OCI-LY3 (cell line): Measurements from ENCODE around the gene HLF.

Experiments used
- H2AFZ ChIP-seq: fragments of 200-600, 300-600 bp; shearing (Covaris generic); 2 replicates; pipeline ENCODE4 v1.6.0; 2014; ENCODE audit warnings: antibody characterized with exemption, low read depth, low read length
- H3K27ac ChIP-seq: fragments of 200-600, 300-600 bp; sonication (generic); 2 replicates; pipeline ENCODE4 v1.5.1; 2014; ENCODE audit warnings: mild to moderate bottlenecking, low read length, moderate library complexity, mixed read lengths
- H3K27me3 ChIP-seq: fragments of 200-600, 300-600 bp; sonication (generic); 2 replicates; pipeline ENCODE4 v1.6.1; 2014; ENCODE audit warnings: low read depth, low read length, mixed read lengths
- H3K36me3 ChIP-seq: fragments of 200-600, 300-600 bp; sonication (generic); replicated peaks from 2 replicates; pipeline ENCODE3; 2014; ENCODE audit warnings: low read depth, low read length, mixed read lengths
- H3K4me1 ChIP-seq: fragments of 300-600, 200-600 bp; sonication (generic); 2 replicates; pipeline ENCODE4 v1.6.1; 2014; ENCODE audit warnings: low read length, mixed read lengths
- H3K4me2 ChIP-seq: fragments of 200-600, 300-600 bp; sonication (generic); 2 replicates; pipeline ENCODE4 v1.6.1; 2014; ENCODE audit warnings: low read length, mixed read lengths
- H3K4me3 ChIP-seq: fragments of 300-600, 200-600 bp; sonication (generic); 2 replicates; pipeline ENCODE4 v1.5.1; 2014; ENCODE audit warnings: antibody characterized with exemption, mild to moderate bottlenecking, low read length, moderate library complexity
- H3K79me2 ChIP-seq: fragments of 300-600, 200-600 bp; shearing (Covaris generic); 2 replicates; pipeline ENCODE4 v1.6.1; 2014; ENCODE audit warnings: mild to moderate bottlenecking, low read length, mixed read lengths
- H3K9ac ChIP-seq: fragments of 300-600, 200-600 bp; shearing (Covaris generic); 2 replicates; pipeline ENCODE4 v1.6.0; 2014; ENCODE audit warnings: mild to moderate bottlenecking, low read length, moderate library complexity
- H3K9me3 ChIP-seq: fragments of 200-600, 300-600 bp; shearing (Covaris generic); 2 replicates; pipeline ENCODE4 v1.6.1; 2014; ENCODE audit warnings: low read length, mixed read lengths; ENCODE audit not compliant: insufficient read depth
- H4K20me1 ChIP-seq: fragments of 200-600, 300-600 bp; sonication (generic); 2 replicates; pipeline ENCODE4 v1.6.1; 2016; ENCODE audit warnings: low read length, mixed read lengths; ENCODE audit not compliant: insufficient read depth
- CTCF ChIP-seq: fragments of 200-600, 300-600 bp; sonication (generic); IDR thresholded peaks from 2 replicates; pipeline ENCODE4 v1.5.1; 2014; ENCODE audit warnings: antibody characterized with exemption, low read length, low read depth
- EZH2phosphoT487 ChIP-seq: fragments of 200-600 bp; shearing (Covaris generic); IDR thresholded peaks from 2 replicates; pipeline ENCODE4 v1.6.1; 2018; ENCODE audit warnings: antibody characterized with exemption, mixed run types, low read depth

Gene HLF

GRCh38 chr17:55219934-55220333, 44.8 kb upstream of the HLF start:
- Histone ChIP-seq H3K4me3 (no peak overlapping the region), H3K36me3 (no peaks in the 10 kb centered on the region), H3K9me3 (no peaks in the 10 kb centered on the region), H3K9ac (no peak overlapping the region), H3K27ac (no peak overlapping the region), H3K4me2 (no peak overlapping the region), H4K20me1 (no peaks in the 10 kb centered on the region), H3K27me3 (peaks cover 4% of the 10 kb centered on the region; the same call in 1 of the 2 replicates), H2AFZ (no peak overlapping the region), H3K4me1 (no peaks in the 10 kb centered on the region), H3K79me2 (no peaks in the 10 kb centered on the region)
- TF ChIP-seq EZH2phosphoT487 = no peak

- Histone ChIP-seq H3K4me1 (no peaks in the 10 kb centered on the region), H3K4me2 (no peak overlapping the region), H3K36me3 (no peaks in the 10 kb centered on the region), H2AFZ (no peak overlapping the region), H3K27ac (no peak overlapping the region), H3K9me3 (no peaks in the 10 kb centered on the region), H4K20me1 (no peaks in the 10 kb centered on the region), H3K79me2 (no peaks in the 10 kb centered on the region), H3K4me3 (no peak overlapping the region), H3K27me3 (peaks cover 4% of the 10 kb centered on the region; the same call in 1 of the 2 replicates), H3K9ac (no peak overlapping the region)
- TF ChIP-seq CTCF = no peak
- no peak for TF ChIP-seq EZH2phosphoT487
Measured at GRCh38 chr17:55223524-55223923, 41.2 kb upstream of the HLF start.

GRCh38 chr17:55224746-55225145, 40.0 kb upstream of the HLF start:
- Histone ChIP-seq H3K9me3 (no peaks in the 10 kb centered on the region), H3K27me3 (peaks cover 4% of the 10 kb centered on the region; the same call in 1 of the 2 replicates), H2AFZ (no peak overlapping the region), H4K20me1 (no peaks in the 10 kb centered on the region), H3K4me2 (no peak overlapping the region), H3K27ac (no peak overlapping the region), H3K9ac (no peak overlapping the region), H3K36me3 (no peaks in the 10 kb centered on the region), H3K79me2 (no peaks in the 10 kb centered on the region), H3K4me1 (no peaks in the 10 kb centered on the region), H3K4me3 (no peak overlapping the region)
- TF ChIP-seq EZH2phosphoT487 (no peak), CTCF (no peak)

GRCh38 chr17:55225237-55225636, 39.5 kb upstream of the HLF start:
- no peak overlapping the region for H3K27ac ChIP-seq
- no peaks in the 10 kb centered on the region for H3K36me3 ChIP-seq
- H3K79me2 ChIP-seq = no peaks in the 10 kb centered on the region
- peaks cover 4% of the 10 kb centered on the region; the same call in 1 of the 2 replicates for H3K27me3 ChIP-seq
- H4K20me1 ChIP-seq = no peaks in the 10 kb centered on the region
- H2AFZ ChIP-seq = no peak overlapping the region
- TF ChIP-seq EZH2phosphoT487 = no peak
- no peak for TF ChIP-seq CTCF
- H3K4me3 ChIP-seq = no peak overlapping the region
- H3K9me3 ChIP-seq = no peaks in the 10 kb centered on the region
- no peak overlapping the region for H3K9ac ChIP-seq
- H3K4me2 ChIP-seq = no peak overlapping the region
- H3K4me1 ChIP-seq = no peaks in the 10 kb centered on the region

GRCh38 chr17:55228683-55229192, 36.0 kb upstream of the HLF start:
- Histone ChIP-seq H3K36me3 (no peaks in the 10 kb centered on the region), H3K9ac (no peak overlapping the region), H4K20me1 (no peaks in the 10 kb centered on the region), H3K4me2 (no peak overlapping the region), H3K9me3 (no peaks in the 10 kb centered on the region), H3K79me2 (no peaks in the 10 kb centered on the region), H3K27me3 (peaks cover 4% of the 10 kb centered on the region; the same call in 1 of the 2 replicates), H3K27ac (no peak overlapping the region), H2AFZ (no peak overlapping the region), H3K4me3 (no peak overlapping the region), H3K4me1 (peaks cover 31% of the 10 kb centered on the region)
- no peak for TF ChIP-seq EZH2phosphoT487
- no peak for TF ChIP-seq CTCF
